H54 (cell line): ENCODE measurements around the gene C2CD2L.
"Not testable (repeated sequence)": the region's sequence is repeated elsewhere in the genome, so short reads cannot be mapped to it uniquely, and the experiment has no call there.

Source experiments
- DNase-seq: peaks from one replicate; pipeline ENCODE4 v3.0.0; 2011; ENCODE audit warnings: low spot score, mixed read lengths; ENCODE audit not compliant: insufficient read length
- FAIRE-seq: peaks from 3 replicates; lab custom pipeline; 2011; peaks lifted over from hg19 to GRCh38; lab: Jason Lieb, UNC
- POLR2A ChIP-seq: IDR thresholded peaks from 2 replicates; pipeline ENCODE4 v1.6.1; 2011; ENCODE audit warnings: low read depth, mild to moderate bottlenecking, low read length

C2CD2L gene

DNA sequence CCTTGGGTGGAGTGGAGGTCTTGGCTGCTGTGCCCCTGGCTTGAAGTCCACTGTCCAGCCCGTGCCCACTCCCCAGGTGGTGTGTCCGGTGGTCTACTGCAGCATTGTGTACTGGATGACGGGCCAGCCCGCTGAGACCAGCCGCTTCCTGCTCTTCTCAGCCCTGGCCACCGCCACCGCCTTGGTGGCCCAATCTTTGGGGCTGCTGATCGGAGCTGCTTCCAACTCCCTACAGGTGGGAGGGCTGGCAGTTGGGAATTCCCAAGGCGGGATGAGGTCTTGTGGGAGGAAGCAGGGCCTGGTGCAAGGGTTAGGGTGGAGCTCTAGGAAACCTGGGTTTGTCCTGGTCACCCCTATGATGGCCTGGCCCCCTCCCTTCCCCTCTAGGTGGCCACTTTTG is 53.0 kb downstream of the C2CD2L start:
- FAIRE-seq, result no peak
- DNase-seq, result no peak
- TF ChIP-seq POLR2A, result no peak

GRCh38 chr11:119161871-119162270 is 54.7 kb downstream of the C2CD2L start:
- no peak for TF ChIP-seq POLR2A
- DNase-seq, result no peak
- FAIRE-seq, result no peak

DNA sequence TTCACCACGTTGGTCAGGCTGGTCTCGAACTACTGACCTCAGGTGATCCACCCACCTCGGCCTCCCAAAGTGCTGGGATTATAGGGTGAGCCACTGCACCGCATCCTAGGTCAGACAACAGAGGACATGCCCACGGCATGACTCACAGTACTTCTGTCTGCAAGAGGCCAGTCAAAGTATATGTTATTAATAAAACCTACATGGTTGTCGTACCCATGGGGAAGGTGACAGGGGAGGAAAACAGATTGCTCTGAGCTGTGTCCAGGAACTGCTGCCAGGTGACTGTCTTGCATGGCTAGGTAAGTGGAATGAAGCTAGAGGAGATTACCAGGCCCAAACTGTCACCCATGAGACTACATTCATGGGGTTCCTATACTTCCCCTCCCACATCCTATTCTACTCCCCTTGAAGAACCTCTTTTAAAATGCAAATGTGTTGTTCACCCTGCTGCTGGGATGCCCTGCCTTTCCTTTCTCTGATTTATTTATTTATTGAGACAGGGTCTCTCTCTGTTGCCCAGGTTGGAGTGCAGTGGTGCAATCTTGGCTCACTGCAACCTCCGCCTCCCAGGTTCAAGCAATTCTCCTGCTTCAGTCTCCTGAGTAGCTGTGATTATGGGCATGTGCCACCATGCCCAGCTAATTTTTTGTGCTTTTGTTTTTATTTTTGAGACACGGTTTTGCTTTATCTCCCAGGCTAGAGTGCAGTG is 59.4 kb downstream of the C2CD2L start:
- DNase-seq (peak; percentile 80), FAIRE-seq (no peak)
- no peak for TF ChIP-seq POLR2A

GRCh38 chr11:119167077-119167458 is 59.9 kb downstream of the C2CD2L start:
- not testable (repeated sequence) for FAIRE-seq

GRCh38 chr11:119167933-119168332 is 60.8 kb downstream of the C2CD2L start:
- no peak for TF ChIP-seq POLR2A
- no peak for FAIRE-seq

More at GRCh38 chr11:119167077-119167458, 59.9 kb downstream of the C2CD2L start:
- not testable (repeated sequence) for DNase-seq

More at GRCh38 chr11:119167933-119168332, 60.8 kb downstream of the C2CD2L start:
- DNase-seq, result no peak
